Epithelial cell of esophagus (primary cell): ENCODE data around the gene STK32B.
"Not testable (repeated sequence)": the region's sequence is repeated elsewhere in the genome, so short reads cannot be mapped to it uniquely, and the experiment has no call there.

Source experiments
- DNase-seq: peaks from one replicate; pipeline ENCODE4 v3.0.0; 2010; ENCODE audit warnings: low read depth
- H3K4me3 ChIP-seq: 2 replicates; pipeline ENCODE4 v1.5.1; 2011; ENCODE audit warnings: mild to moderate bottlenecking, low read length, control low read depth
- TF ChIP-seq, protein P1 (sequence below): IDR thresholded peaks from 2 replicates; pipeline ENCODE4 v1.5.1; 2011; ENCODE audit warnings: low read depth, mild to moderate bottlenecking, low read length, control low read depth, inconsistent platforms; ENCODE audit not compliant: insufficient read depth; ENCODE audit errors: missing control alignments

The STK32B gene

DNA sequence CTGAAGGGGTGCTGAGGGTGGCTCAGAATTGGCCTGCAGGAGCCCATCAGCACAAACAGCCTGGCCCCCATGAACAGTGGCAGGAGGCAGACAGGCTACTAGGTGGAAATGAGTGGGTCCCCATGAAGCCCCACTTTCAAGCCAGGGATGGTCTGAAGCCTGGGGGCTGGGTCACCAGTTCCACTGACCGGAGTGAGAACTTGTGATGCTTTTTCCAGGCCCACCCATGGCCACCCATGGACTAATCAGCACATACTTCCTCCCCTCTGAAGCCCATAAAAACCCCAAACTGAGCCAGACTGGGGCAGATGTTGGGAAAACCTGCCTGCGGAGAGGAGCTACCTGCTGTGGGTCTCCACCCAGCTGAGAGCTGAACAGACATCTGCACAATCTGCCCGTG, 372.9 kb downstream of the STK32B start:
- DNase-seq, result no peak
- H3K4me3 ChIP-seq, result no peak overlapping the region
- TF ChIP-seq, protein P1, sequence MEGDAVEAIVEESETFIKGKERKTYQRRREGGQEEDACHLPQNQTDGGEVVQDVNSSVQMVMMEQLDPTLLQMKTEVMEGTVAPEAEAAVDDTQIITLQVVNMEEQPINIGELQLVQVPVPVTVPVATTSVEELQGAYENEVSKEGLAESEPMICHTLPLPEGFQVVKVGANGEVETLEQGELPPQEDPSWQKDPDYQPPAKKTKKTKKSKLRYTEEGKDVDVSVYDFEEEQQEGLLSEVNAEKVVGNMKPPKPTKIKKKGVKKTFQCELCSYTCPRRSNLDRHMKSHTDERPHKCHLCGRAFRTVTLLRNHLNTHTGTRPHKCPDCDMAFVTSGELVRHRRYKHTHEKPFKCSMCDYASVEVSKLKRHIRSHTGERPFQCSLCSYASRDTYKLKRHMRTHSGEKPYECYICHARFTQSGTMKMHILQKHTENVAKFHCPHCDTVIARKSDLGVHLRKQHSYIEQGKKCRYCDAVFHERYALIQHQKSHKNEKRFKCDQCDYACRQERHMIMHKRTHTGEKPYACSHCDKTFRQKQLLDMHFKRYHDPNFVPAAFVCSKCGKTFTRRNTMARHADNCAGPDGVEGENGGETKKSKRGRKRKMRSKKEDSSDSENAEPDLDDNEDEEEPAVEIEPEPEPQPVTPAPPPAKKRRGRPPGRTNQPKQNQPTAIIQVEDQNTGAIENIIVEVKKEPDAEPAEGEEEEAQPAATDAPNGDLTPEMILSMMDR, result no peak

- no peak overlapping the region for H3K4me3 ChIP-seq
- TF ChIP-seq, protein P1, result no peak
- DNase-seq, result no peak
Measured at GRCh38 chr4:5424901-5425300, 373.6 kb downstream of the STK32B start.

- no peak overlapping the region for H3K4me3 ChIP-seq
- DNase-seq, result no peak
- TF ChIP-seq, protein P1, result no peak
Measured at GRCh38 chr4:5429747-5430146, 378.5 kb downstream of the STK32B start.

- H3K4me3 ChIP-seq, result no peak overlapping the region
- DNase-seq, result no peak
- TF ChIP-seq, protein P1, result no peak
Measured at GRCh38 chr4:5433196-5433595, 381.9 kb downstream of the STK32B start.

- TF ChIP-seq, protein P1, result no peak
- no peak for DNase-seq
Measured at GRCh38 chr4:5435201-5435600, 383.9 kb downstream of the STK32B start.

DNA sequence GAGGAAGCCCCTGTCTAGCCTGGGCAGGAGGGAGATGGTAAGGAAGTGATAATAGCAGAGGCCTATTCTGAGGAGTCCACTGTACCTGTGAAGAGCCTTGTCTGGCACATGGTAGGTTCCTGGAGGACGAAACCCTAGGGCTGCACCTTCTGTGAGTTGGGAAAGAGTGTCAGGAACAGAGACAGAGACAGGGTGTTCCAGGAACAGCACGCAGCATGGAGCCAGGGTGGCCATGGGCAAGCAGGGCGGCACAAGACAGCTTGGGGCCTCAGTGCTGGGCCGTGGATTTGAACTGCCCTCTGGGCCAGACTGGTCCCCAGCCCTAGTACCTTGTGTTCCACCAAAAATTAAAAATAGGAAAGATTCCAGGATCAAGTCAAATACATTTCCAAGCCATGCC, 384.5 kb downstream of the STK32B start:
- no peak for DNase-seq
- TF ChIP-seq, protein P1, result no peak
- no peak overlapping the region for H3K4me3 ChIP-seq

More at GRCh38 chr4:5435201-5435600, 383.9 kb downstream of the STK32B start:
- no peak overlapping the region for H3K4me3 ChIP-seq

- H3K4me3 ChIP-seq, DNase-seq: not testable (repeated sequence)
Measured at GRCh38 chr4:5443976-5444802, 392.9 kb downstream of the STK32B start.
